GM12878 (cell line): Measurements from ENCODE around the gene RPS6KA2.

Experiments
- ATF7 ChIP-seq: fragments of 450-650 bp; IDR thresholded peaks from 2 replicates; pipeline ENCODE4 v1.6.1; 2016; ENCODE audit warnings: low read depth, mild to moderate bottlenecking
- EGR1 ChIP-seq, 2 experiments: IDR thresholded peaks; 1 replicate in 1 of 2; 2 replicates in 1 of 2; pipeline ENCODE4 v1.6.1; 2011 to 2012; ENCODE audit warnings: low read depth in 2 of 2, low read length in 2 of 2, borderline replicate concordance in 1 of 2, mild to moderate bottlenecking in 1 of 2, moderate library complexity in 1 of 2
- EP300 ChIP-seq, 2 experiments: fragments of 150-350 bp in 1 of 2; IDR thresholded peaks; 2 replicates each; pipeline ENCODE4 v1.6.1; 2011 to 2012; ENCODE audit warnings: low read depth in 2 of 2, low read length in 2 of 2, borderline replicate concordance in 1 of 2, improper control_type of control experiment in 1 of 2, inconsistent platforms in 1 of 2; ENCODE audit not compliant: control insufficient read depth in 1 of 2
- ETV6 ChIP-seq, 2 experiments: fragments of 450-650 bp in 1 of 2; IDR thresholded peaks in 1 of 2; conservative IDR thresholded peaks in 1 of 2; 2 replicates each; pipeline ENCODE4 v1.6.1; 2014; ENCODE audit warnings: antibody characterized with exemption in 1 of 2, borderline replicate concordance in 1 of 2, low read depth in 1 of 2, mild to moderate bottlenecking in 1 of 2, moderate library complexity in 1 of 2
- FOS ChIP-seq: IDR thresholded peaks from 3 replicates; pipeline ENCODE4 v1.6.1; 2011; ENCODE audit warnings: borderline replicate concordance; ENCODE audit not compliant: insufficient read length; ENCODE audit errors: extremely low read depth
- MYC ChIP-seq: IDR thresholded peaks from 2 replicates; pipeline ENCODE4 v1.6.1; 2011; ENCODE audit warnings: mild to moderate bottlenecking, low read length, moderate library complexity, inconsistent platforms; ENCODE audit not compliant: insufficient read depth, insufficient replicate concordance, insufficient read length, severe bottlenecking
- POLR2A ChIP-seq: IDR thresholded peaks from 2 replicates; pipeline ENCODE4 v1.6.1; 2011; ENCODE audit warnings: low read depth, mild to moderate bottlenecking, low read length
- RFX5 ChIP-seq: IDR thresholded peaks from 2 replicates; pipeline ENCODE4 v1.6.1; 2011; ENCODE audit warnings: low read depth, low read length, improper control_type of control experiment
- TAF1 ChIP-seq: IDR thresholded peaks from 2 replicates; pipeline ENCODE4 v1.6.1; 2011; ENCODE audit warnings: mild to moderate bottlenecking, low read depth, low read length, borderline replicate concordance
- TF ChIP-seq, protein P1 (sequence below), 3 experiments: IDR thresholded peaks in 2 of 3; conservative IDR thresholded peaks in 1 of 3; 2 replicates each; pipeline ENCODE4 v1.5.1; 2011; ENCODE audit warnings: low read depth in 3 of 3, low read length in 3 of 3, mild to moderate bottlenecking in 3 of 3, control low read depth in 2 of 3, moderate library complexity in 2 of 3, inconsistent platforms in 1 of 3, mixed read lengths in 1 of 3; ENCODE audit not compliant: control insufficient read depth in 2 of 3, insufficient read depth in 1 of 3; ENCODE audit errors: extremely low read depth in 1 of 3
- TF ChIP-seq, protein P2 (sequence below): IDR thresholded peaks from 2 replicates; pipeline ENCODE4 v1.6.1; 2012; ENCODE audit warnings: low read depth, low read length, improper control_type of control experiment

- TF ChIP-seq FOS (no peak), TAF1 (no peak), POLR2A (no peak), ATF7 (no peak), EP300 (IDR thresholded peaks at IDR 0.05; ENCODE audit: borderline replicate concordance in 1 of 2, control insufficient read depth in 1 of 2, low read depth in 2 of 2, low read length in 2 of 2) (no peak), EGR1 (IDR thresholded peaks at IDR 0.05; ENCODE audit: borderline replicate concordance in 1 of 2, low read depth in 2 of 2, low read length in 2 of 2) (no peak), RFX5 (no peak), ETV6 (conservative IDR thresholded peaks at IDR 0.05 in 1 of 2, IDR thresholded peaks at IDR 0.05 in 1 of 2; ENCODE audit: borderline replicate concordance in 1 of 2, low read depth in 1 of 2) (no peak), MYC (no peak)
- TF ChIP-seq, protein P1, sequence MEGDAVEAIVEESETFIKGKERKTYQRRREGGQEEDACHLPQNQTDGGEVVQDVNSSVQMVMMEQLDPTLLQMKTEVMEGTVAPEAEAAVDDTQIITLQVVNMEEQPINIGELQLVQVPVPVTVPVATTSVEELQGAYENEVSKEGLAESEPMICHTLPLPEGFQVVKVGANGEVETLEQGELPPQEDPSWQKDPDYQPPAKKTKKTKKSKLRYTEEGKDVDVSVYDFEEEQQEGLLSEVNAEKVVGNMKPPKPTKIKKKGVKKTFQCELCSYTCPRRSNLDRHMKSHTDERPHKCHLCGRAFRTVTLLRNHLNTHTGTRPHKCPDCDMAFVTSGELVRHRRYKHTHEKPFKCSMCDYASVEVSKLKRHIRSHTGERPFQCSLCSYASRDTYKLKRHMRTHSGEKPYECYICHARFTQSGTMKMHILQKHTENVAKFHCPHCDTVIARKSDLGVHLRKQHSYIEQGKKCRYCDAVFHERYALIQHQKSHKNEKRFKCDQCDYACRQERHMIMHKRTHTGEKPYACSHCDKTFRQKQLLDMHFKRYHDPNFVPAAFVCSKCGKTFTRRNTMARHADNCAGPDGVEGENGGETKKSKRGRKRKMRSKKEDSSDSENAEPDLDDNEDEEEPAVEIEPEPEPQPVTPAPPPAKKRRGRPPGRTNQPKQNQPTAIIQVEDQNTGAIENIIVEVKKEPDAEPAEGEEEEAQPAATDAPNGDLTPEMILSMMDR (IDR thresholded peaks at IDR 0.05 in 2 of 3, conservative IDR thresholded peaks at IDR 0.05 in 1 of 3; ENCODE audit: control insufficient read depth in 2 of 3, extremely low read depth in 1 of 3, insufficient read depth in 1 of 3, low read depth in 3 of 3, low read length in 3 of 3), result no peak
- TF ChIP-seq, protein P2, sequence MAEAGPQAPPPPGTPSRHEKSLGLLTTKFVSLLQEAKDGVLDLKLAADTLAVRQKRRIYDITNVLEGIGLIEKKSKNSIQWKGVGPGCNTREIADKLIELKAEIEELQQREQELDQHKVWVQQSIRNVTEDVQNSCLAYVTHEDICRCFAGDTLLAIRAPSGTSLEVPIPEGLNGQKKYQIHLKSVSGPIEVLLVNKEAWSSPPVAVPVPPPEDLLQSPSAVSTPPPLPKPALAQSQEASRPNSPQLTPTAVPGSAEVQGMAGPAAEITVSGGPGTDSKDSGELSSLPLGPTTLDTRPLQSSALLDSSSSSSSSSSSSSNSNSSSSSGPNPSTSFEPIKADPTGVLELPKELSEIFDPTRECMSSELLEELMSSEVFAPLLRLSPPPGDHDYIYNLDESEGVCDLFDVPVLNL, result no peak
Observed at GRCh38 chr6:166661327-166662085, 34.5 kb upstream of the RPS6KA2 start.
